HG03575 (cell line): ENCODE data around the gene GUCY1B1.
A peak's percentile ranks its signal among the peaks of the same experiment; 100 is the strongest.
"Not testable (repeated sequence)": the region's sequence is repeated elsewhere in the genome, so short reads cannot be mapped to it uniquely, and the experiment has no call there.

Source experiments
- ATAC-seq: cut with Tn5 transposase; IDR thresholded peaks from one replicate; pipeline ENCODE4 v1.9.1; 2021; ENCODE audit not compliant: unreplicated experiment, insufficient number of reproducible peaks, low FRiP score; ENCODE audit errors: extremely low read depth

Gene GUCY1B1

DNA sequence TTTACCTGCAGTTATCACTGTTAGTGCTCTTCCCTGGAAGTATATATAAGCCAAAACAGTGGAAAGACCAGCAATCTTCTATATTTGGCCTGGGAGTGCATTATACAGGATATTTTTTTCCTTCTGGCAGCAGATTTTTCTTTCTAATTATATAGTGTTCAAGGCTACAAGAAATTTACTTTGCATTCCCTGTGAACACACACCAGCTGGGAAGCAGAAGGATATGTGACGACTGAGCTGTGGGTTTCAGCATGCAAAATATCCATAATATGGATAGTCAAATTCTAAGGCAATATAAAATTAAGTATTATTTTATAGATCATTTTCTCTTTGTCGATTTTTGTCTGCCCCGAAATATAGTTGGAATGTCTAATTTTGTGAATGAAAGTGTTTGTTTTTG, 31.2 kb downstream of the GUCY1B1 start:
- no peak for ATAC-seq

DNA sequence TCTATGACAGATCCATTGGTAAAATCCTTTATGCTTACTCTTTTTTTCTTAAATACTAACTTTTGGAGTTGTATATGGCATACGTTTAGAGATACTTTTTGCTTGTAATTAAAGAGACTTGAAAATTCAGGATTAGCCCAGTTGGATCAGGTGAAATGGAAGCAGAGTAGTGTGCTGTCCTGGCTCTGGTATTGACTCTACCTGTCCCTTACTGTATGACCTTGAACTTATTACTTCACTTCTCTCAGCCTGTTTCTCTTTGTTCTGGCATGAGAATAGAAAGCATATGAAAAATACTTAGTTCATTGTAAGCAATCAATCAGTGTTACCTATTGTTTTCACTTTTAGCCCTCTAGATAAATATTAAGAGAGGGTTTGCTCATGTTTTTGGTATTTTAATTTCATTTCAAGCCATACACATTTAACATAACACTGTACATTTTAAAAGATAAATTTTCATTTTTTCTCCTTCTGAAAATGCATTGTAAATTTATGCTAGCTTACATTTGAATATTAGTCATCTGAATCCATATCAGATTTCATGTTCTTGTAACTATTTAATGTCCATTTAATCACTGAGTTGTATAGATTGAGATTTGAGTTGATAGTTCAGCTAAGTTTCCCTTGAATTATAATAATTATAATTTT, 35.9 kb downstream of the GUCY1B1 start:
- ATAC-seq = no peak

DNA sequence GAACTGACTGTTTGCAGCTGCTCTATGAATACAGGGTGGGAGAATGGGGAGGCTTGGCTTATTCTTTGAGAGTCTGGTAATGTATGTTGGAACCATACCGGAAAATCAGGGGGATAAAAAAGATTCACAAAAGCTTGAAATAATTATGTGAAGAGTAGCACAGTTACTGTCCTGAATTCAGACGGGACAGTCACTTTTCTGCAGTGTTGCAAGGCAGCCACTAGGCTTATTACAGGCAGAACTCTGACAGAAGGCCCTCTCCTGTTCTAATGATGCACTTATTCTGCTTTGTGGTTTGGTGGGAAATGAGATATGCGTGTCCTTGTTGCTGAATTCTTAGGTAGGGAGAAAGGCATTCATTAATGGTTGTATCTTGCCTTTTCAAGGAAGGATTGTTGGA, 37.2 kb downstream of the GUCY1B1 start:
- ATAC-seq = no peak

DNA sequence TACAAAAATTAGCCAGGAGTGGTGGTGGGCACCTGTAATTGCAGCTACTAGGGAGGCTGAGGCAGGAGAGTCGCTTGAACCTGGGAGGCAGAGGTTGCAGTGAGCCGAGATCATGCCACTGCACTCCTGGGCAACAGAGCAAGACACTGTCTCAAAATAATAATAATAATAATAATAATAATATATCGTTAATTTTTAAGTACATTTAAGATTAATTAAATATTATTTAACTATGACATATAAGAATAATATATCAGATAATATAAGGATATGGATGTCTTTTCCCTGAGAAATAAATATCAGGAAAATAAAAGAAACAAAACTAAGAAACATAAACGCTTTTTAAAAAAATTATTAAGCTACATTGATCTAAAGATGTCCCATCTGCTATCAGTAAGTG, 38.8 kb downstream of the GUCY1B1 start:
- ATAC-seq = not testable (repeated sequence)

DNA sequence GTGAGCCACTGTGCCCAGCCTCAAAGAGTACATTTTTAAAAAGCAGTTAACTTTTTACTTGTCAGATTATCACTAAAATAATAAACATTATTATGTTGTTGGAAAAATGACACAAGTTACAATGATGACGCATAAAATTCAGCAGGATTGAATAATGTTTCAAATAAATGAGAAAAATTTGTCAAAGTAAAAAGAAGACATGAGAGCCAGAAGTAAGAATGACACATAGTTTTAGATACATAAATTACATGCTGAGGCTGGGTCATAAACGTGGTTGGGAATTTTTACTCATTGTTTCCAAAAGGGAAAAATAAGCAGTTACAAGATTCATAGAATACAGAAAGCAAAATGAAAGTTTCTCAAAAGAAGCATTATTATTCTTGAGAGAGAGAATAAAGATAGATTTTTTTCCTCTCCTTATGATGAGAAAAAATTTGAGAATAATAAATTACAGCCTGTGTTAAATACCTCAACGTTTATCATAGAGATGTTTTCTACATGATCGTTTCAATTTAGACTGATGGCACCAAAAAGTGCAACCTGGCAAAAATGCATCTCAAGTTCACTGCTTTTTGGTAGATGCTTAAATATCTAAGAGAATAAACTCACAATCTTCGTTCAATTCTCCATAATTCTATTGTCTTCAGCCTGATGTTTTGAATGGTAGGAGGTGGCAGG, 40.4 kb downstream of the GUCY1B1 start:
- no peak for ATAC-seq

DNA sequence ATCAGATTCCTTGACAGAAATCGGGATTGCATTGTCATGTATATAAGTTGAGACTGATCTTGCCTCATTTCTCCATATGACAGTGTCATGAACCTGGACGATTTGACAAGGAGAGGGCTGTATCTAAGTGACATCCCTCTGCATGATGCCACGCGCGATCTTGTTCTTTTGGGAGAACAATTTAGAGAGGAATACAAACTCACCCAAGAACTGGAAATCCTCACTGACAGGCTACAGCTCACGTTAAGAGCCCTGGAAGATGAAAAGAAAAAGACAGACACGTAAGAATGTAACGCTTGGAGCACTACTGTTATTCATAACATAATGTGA, 40.9 kb downstream of the GUCY1B1 start:
- no peak for ATAC-seq

DNA sequence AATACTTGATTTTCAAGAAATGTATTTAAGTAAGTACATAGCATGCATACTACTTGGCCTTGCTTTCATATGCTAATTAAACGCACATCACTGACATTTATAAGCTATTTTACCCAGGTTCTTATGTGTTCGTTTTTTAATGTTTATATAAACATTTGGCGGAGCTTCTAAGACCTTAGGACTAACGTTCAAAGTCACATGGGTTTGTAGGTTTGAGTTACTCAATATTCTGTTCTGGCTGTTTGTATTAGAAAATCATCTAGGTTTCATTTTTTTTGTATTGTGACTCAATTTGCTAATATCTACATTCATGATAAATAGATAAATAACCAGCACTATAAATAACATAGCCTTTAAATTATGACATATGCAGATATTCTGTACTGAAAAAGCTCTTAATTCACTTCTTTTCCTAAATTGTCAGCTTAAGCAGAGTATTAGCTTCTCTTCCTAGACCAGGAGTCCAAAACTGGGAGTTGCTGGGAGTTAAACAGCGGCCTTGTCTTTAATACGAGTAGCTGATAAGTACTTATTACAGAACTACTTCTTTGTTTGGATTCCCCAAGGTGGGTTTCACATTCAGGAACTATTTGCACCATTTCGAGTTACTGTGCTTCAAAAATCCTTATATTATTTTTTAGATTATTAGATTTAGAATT, 42.0 kb downstream of the GUCY1B1 start:
- ATAC-seq = no peak

DNA sequence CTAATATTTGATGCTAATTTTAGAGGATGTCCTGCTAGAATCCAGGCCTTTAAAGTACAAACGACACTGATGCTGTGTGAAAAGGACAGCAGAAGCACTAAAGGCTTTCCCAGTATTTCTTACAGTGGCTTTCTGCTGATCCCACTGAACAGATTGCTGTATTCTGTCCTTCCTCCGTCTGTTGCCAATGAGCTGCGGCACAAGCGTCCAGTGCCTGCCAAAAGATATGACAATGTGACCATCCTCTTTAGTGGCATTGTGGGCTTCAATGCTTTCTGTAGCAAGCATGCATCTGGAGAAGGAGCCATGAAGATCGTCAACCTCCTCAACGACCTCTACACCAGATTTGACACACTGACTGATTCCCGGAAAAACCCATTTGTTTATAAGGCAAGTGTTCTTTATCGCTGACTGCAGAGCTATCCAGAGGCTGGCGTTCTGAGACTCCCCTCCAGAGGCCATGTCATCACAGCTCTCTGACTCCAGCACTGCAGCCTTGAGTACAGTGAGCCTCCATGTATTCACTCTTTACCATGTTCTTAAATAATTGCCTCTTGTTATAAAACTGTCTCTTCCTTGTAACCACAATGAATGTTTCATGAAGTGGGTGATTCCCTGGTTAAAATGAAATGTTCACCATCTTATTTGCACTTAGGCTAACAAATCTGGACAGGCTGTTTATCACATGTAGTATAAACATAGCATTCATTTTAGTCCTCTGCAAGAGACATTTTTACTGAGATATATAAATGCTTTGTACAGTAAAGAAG, 43.6 kb downstream of the GUCY1B1 start:
- ATAC-seq = no peak

DNA sequence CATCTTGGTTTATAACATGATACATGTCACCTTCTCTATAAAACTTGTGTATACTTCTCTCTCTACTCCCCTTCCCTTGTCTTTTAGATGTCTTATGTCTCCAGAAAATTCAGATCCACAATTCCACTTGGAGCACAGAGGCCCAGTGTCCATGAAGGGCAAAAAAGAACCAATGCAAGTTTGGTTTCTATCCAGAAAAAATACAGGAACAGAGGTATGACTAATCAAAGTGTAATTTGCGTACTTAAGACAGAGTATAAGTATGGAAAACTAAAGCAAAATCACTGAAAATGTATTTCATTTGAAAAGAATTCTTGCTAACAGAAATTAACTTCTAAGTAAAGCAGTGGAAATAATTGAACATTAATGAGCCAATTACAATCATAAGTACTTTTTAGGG, 46.2 kb downstream of the GUCY1B1 start:
- no peak for ATAC-seq

DNA sequence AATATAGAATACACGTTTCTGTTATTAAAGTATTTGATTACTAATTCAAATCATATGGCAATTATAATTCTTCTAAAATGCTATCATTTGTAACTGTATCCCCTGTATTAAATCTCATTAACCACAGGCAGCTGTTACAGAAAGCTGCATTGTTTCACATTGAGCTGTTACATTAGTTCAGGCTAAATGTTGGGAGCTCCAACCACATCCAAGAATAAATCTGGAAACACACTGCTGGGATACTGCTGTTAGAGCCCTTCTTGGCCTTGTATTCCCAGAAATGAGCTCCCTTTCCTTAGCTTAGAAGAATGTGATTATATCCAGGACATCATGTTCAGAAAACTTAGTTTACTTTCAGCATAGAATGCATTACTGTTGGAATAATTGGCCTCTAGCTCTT, 48.2 kb downstream of the GUCY1B1 start:
- no peak for ATAC-seq

DNA sequence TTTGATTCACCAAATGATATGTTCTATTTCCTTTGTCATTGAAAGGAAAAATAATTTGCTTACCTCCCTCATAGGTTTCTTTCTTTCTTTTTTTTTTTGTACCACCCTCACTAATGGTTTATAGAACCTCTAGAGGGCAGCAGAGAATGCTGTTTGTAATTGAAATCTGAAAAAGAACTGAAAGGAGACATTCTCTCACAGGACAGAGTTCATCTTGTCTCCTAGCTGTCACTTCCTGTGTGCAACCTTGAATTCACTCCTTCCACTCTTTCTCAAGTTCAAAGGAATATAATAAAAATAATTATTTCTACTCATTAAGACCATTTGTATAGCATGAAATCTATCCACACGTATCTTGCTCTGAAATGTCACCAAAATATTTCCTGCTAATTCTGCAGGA, 51.0 kb downstream of the GUCY1B1 start:
- ATAC-seq = peak; percentile 84

DNA sequence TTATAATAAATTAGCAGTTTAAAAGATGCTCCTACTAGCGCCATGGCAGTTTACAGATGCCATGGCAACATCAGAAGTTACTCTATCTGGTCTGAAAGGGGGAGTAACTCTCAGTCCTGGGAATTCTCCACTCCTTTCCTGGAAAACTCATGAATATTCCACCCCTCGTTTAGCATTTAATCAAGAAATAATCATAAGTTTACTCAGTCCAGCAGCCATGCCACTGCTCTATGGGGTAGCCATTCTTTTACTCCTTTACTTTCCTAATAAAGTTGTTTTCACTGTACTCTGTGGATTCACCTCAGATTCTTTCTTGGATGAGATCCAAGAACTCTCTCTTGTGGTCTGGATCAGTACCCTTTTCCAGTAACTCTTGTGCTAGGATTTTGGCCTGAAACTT, 52.3 kb downstream of the GUCY1B1 start:
- no peak for ATAC-seq

DNA sequence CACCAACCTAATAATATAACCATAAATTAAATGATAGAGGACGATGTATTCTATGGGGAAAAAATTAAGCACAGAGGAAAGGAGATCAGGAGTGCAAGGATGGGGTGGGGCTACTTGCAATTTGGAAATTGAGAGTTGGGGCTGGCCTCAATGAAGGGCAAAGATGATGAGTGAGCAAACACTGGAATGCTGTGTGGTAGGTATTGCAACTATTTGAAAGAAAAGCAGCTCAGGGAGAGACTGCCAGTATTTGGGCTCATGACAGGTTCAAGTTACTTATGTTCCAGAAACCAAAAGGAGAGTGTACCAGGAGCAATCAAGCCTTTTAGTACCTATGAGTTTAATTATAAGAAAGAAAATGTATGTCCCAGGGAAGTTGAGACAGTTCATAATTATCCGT, 59.8 kb downstream of the GUCY1B1 start:
- no peak for ATAC-seq

DNA sequence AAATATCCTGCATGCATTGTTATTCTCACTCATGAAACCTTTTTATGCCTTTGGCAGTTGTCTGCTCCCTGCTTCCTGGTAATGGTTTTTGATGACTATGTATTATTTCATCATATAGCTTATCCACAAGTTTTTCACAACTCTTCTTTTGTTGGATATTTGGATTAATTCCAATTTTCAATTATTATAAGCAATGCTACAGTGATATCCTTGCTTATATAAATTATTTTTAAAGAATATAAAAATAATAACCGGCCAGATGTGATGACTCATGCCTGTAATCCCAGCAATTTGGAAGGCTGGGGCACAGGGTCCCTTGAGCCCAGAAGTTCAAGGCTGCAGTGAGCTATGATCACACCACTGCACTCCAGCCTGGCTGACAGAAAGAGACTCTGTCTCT, 60.2 kb downstream of the GUCY1B1 start:
- ATAC-seq = no peak

DNA sequence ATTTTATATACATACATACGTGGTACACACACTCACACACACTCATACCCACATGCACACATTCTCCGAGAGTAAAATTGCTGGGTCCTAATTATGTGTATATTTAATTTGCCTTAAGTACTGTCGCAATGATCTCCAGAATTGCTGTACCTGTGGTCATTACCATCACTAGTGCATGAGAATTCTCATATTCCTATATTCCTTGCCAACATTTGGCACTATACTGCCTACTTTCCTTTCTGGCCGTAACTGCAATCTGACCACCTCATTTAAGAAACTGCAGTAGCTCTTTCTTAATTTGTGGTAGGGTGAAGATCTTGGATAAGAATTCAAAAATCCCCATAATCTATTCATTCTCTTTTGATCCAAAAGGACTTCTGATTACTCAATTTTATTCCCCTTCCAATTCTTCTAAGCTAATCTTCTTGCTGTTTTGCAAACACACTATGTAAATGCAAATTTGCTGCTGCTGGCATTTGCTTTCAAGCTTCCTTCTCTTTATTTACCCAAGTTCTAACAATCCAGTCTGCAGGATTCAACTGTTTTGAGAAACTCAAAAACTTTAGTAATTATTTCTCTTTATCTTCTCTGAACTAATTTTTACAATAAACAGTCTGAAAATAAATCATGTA, 62.2 kb downstream of the GUCY1B1 start:
- no peak for ATAC-seq

DNA sequence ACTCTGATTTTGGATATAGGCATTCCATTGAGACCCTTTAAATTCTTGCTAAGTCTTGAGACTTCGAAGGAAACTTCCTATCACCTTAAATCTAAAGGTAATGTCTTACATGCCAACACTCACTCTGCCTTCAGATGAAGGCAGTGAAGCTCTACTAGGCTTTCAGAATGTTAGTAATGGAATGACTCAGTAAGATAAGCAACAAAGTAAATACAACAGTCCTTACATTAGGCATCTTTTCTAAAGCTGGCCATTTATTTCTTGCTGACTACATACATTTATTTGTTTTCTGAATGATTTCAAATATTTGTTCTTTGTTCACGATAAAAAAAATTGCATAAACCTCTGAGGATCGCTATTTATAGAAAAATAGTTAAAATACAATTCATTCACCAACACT, 63.8 kb downstream of the GUCY1B1 start:
- no peak for ATAC-seq

DNA sequence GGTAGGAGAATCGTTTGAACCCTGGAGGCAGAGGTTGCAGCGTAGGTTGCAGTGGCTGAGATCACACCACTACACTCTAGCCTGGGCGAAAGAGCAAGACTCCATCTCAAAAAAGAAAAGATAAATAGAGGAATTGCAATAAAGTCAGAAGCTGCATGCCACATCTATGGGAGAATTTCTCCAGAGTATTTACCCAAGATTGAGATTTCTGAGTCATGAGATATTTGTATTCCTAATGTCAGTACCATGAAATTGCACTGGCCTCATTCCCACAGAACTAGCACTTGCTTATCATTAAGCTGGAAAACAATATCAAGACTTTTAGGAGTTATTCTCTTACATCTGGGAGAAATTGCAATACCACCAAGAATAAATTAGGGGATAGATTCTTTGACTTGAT, 69.8 kb downstream of the GUCY1B1 start:
- no peak for ATAC-seq

DNA sequence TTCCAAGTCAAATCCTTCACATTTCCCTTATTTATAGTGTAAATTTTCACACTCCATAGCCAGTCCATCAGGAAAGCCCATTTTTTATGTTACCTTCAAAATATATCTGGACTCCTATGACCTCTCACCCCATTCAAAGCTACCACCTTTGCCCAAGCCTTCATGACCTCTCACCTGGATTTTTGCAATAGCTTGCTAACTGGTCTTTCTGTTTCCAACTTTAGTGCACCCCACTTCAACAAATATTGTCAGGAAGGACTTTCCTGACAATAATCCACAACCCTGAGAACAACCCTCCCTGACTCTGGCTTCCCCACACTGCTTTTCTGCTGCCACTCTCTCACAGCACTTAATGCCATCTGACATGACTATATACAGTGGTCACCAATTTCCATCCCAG, 73.8 kb downstream of the GUCY1B1 start:
- ATAC-seq = no peak

DNA sequence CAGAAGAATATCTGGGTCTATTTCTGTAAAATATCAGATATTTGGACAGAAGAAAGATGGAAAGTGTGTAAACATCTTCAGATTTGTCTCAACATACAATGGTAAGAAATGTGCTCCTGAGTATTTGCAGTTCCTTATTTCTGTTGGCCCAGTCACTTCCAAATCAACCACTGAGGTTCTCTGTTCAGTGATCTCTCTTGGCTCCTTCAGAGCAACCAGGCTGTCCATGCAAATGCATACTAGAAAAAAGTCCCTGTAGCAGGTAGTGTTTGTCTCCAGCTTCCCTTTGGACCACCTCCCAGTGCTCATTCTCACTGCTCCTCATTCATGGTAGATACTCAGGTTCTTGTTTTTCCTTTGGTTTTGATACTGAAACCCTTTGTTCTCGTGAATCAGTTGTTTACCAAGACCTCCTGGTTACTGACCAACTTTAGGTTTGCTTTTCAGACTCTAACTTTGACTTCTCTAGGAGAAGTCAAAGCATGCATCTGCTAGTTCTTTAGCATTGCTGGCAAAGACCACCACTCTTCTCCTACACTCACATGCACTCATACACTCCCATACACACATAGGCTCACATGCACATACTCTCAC, 78.5 kb downstream of the GUCY1B1 start:
- ATAC-seq = no peak
